HepG2 (cell line): ENCODE measurements around the gene ABHD12. TPM values are rescaled to one million over a fixed set of nuclear protein-coding genes. Genes with fewer than 3 reads are reported as not detected.

Experiments used
- ATF3 ChIP-seq: sonication (generic); formaldehyde crosslinking; IDR thresholded peaks from 2 replicates; pipeline ENCODE4 v1.4.0; 2020; ENCODE audit warnings: missing genetic modification reagents
- ETV6 ChIP-seq: sonication (generic); formaldehyde crosslinking; conservative IDR thresholded peaks from 2 replicates; pipeline ENCODE4 v1.4.0; 2020; ENCODE audit warnings: missing genetic modification reagents
- FOXO4 ChIP-seq: sonication (generic); formaldehyde crosslinking; conservative IDR thresholded peaks from 2 replicates; pipeline ENCODE4 v1.8.1; 2023; ENCODE audit warnings: missing genetic modification reagents
- KLF15 ChIP-seq: sonication (generic); formaldehyde crosslinking; IDR thresholded peaks from 2 replicates; pipeline ENCODE4 v1.8.1; 2023; ENCODE audit warnings: borderline replicate concordance, mild to moderate bottlenecking, inconsistent platforms, missing genetic modification reagents, mixed read lengths
- LRRFIP1 ChIP-seq: sonication (generic); formaldehyde crosslinking; conservative IDR thresholded peaks from 2 replicates; pipeline ENCODE4 v1.4.0; 2020; ENCODE audit warnings: missing genetic modification reagents
- MEIS2 ChIP-seq: sonication (generic); formaldehyde crosslinking; IDR thresholded peaks from 2 replicates; pipeline ENCODE4 v1.9.0; 2021; ENCODE audit warnings: mild to moderate bottlenecking, missing genetic modification reagents
- NFE2 ChIP-seq: sonication (generic); formaldehyde crosslinking; IDR thresholded peaks from 2 replicates; pipeline ENCODE4 v1.4.0; 2020; ENCODE audit warnings: missing genetic modification reagents
- POLR2AphosphoS2 ChIP-seq: IDR thresholded peaks from 2 replicates; pipeline ENCODE4 v1.6.1; 2011; ENCODE audit warnings: low read depth, low read length, improper control_type of control experiment
- RFX5 ChIP-seq: IDR thresholded peaks from 2 replicates; pipeline ENCODE4 v1.6.1; 2011; ENCODE audit warnings: low read depth, low read length, improper control_type of control experiment
- SIX1 ChIP-seq: sonication (generic); formaldehyde crosslinking; IDR thresholded peaks from 2 replicates; pipeline ENCODE4 v1.4.0; 2020; ENCODE audit warnings: missing genetic modification reagents, borderline replicate concordance
- ZC3H13 ChIP-seq: sonication (generic); formaldehyde crosslinking; IDR thresholded peaks from 2 replicates; pipeline ENCODE4 v1.8.1; 2023; ENCODE audit warnings: mild to moderate bottlenecking, missing genetic modification reagents, moderate library complexity
- ZNF234 ChIP-seq: sonication (generic); formaldehyde crosslinking; conservative IDR thresholded peaks from 2 replicates; pipeline ENCODE4 v1.5.1; 2020; ENCODE audit warnings: mild to moderate bottlenecking, missing genetic modification reagents
- ZNF333 ChIP-seq: sonication (generic); formaldehyde crosslinking; IDR thresholded peaks from 2 replicates; pipeline ENCODE4 v1.4.0; 2020; ENCODE audit warnings: mild to moderate bottlenecking, missing genetic modification reagents, borderline replicate concordance
- ZNF512 ChIP-seq: sonication (generic); formaldehyde crosslinking; IDR thresholded peaks from 2 replicates; pipeline ENCODE4 v1.4.0; 2020; ENCODE audit warnings: mild to moderate bottlenecking, missing genetic modification reagents
- ZNF570 ChIP-seq: sonication (generic); formaldehyde crosslinking; IDR thresholded peaks from 2 replicates; pipeline ENCODE4 v1.4.0; 2020; ENCODE audit warnings: mild to moderate bottlenecking, missing genetic modification reagents, borderline replicate concordance
- ZNF574 ChIP-seq: sonication (generic); formaldehyde crosslinking; IDR thresholded peaks from 2 replicates; pipeline ENCODE4 v1.4.0; 2020; ENCODE audit warnings: missing genetic modification reagents
- polyA plus RNA-seq, 8 experiments: library from polyadenylated mRNA; depleted of rRNA in 3 of 8; stranded (reverse) in 7 of 8; unstranded in 1 of 8; fragments of >200 nt; fragmentation: Illumina TruSeq in 4 of 8; extraction: Trizol in 4 of 8; gene quantifications; 2 replicates each; pipeline versions ENCODE4 v1.2.1 to v1.2.3, GENCODE V29; 2011 to 2016; ENCODE audit warnings: low read depth in 4 of 8, missing spikeins in 1 of 8, mixed read lengths in 1 of 8; ENCODE audit not compliant: insufficient read depth in 1 of 8
- total RNA-seq, 5 experiments: library from RNA; depleted of rRNA; stranded (reverse); fragments of >200 nt; fragmentation: Illumina TruSeq; extraction: Trizol; gene quantifications; 2 replicates each; pipeline ENCODE4 v1.2.3, GENCODE V29; 2016; ENCODE audit warnings: low read depth in 1 of 5

The ABHD12 gene
- total and polyA plus RNA-seq, 2 of the 13 experiments (the other 11 are each of a cell fraction or from before 2014, with no cell fraction given) = 23.5 to 72.1 TPM

GRCh38 chr20:25293507-25293906, 97.1 kb downstream of the ABHD12 start (continued):
- TF ChIP-seq LRRFIP1 = no peak
- no peak for TF ChIP-seq ZNF234 (CRISPR knock-in tag)
- TF ChIP-seq RFX5 = 0 out of 2 replicates have a peak, but pooled peaks have one; percentile 32
- TF ChIP-seq FOXO4 (CRISPR knock-in tag) = no peak
- TF ChIP-seq ETV6 (CRISPR knock-in tag) = no peak
- TF ChIP-seq ZNF333 (CRISPR knock-in tag) = 0 out of 2 replicates have a peak, but pooled peaks have one; percentile 12
- no peak for TF ChIP-seq SIX1 (CRISPR knock-in tag)
- TF ChIP-seq ATF3 (CRISPR knock-in tag) = no peak
- TF ChIP-seq ZC3H13 (CRISPR knock-in tag) = peak; percentile 30; the same call in 1 of the 2 replicates
- TF ChIP-seq ZNF570 (CRISPR knock-in tag) = no peak
- no peak for TF ChIP-seq ZNF574
- TF ChIP-seq POLR2AphosphoS2 = 0 out of 2 replicates have a peak, but pooled peaks have one; percentile 46
- peak; percentile 57; the same call in 1 of the 2 replicates for TF ChIP-seq KLF15 (CRISPR knock-in tag)
- TF ChIP-seq ZNF512 = no peak
- TF ChIP-seq MEIS2 (CRISPR knock-in tag) = no peak
- no peak for TF ChIP-seq NFE2 (CRISPR knock-in tag)
